Stomach smooth muscle (tissue), 2 donors: ENCODE measurements around the gene AP1AR.

Experiments used
- H3K27ac ChIP-seq: one replicate; pipeline ENCODE4 v1.7.0; 2013; ENCODE audit warnings: mild to moderate bottlenecking, low read length, inconsistent platforms
- H3K27me3 ChIP-seq, 2 donors: one replicate each; pipeline ENCODE4 v1.7.0; 2013; ENCODE audit warnings: low read length in 2 of 2; ENCODE audit not compliant: insufficient read depth in 2 of 2, control insufficient read depth in 1 of 2
- H3K36me3 ChIP-seq, 2 donors: one replicate each; pipeline ENCODE4 v1.7.0; 2013; ENCODE audit warnings: low read length in 2 of 2; ENCODE audit not compliant: control insufficient read depth in 2 of 2, insufficient read depth in 2 of 2
- H3K4me1 ChIP-seq: one replicate; pipeline ENCODE4 v1.7.0; 2013; ENCODE audit warnings: low read length; ENCODE audit not compliant: control insufficient read depth, insufficient read depth
- H3K4me3 ChIP-seq, 2 donors: one replicate each; pipeline ENCODE4 v1.7.0; 2013; ENCODE audit warnings: low read length in 2 of 2
- H3K9ac ChIP-seq, 2 donors: one replicate each; pipeline ENCODE4 v1.7.0; 2013; ENCODE audit warnings: low read length in 2 of 2, mild to moderate bottlenecking in 1 of 2
- H3K9me3 ChIP-seq, 2 donors: one replicate each; pipeline ENCODE4 v1.7.0; 2013; ENCODE audit warnings: low read length in 2 of 2; ENCODE audit not compliant: control insufficient read depth in 2 of 2
- donor health status: healthy.
- donor health status: Pancreatic carcinoma.

The AP1AR gene

GRCh38 chr4:112318239-112319142 lies 86.9 kb downstream of the AP1AR start:
- no peaks in the 10 kb centered on the region for H3K9me3 ChIP-seq
- no peak overlapping the region for H3K9ac ChIP-seq
- no peaks in the 10 kb centered on the region for H3K36me3 ChIP-seq
- no peaks in the 10 kb centered on the region for H3K4me1 ChIP-seq
- no peak overlapping the region for H3K27ac ChIP-seq
- H3K4me3 ChIP-seq, result no peak overlapping the region
- no peaks in the 10 kb centered on the region for H3K27me3 ChIP-seq
